BE2C (cell line): ENCODE results near the gene PRR23E.

ENCODE experiments used
- DNase-seq: peaks from one replicate; pipeline ENCODE4 v3.0.0-alpha.2; 2020
- H3K27me3 ChIP-seq: fragments of 250-450 bp; sonication (Bioruptor Pico); 2 replicates; pipeline ENCODE4 v1.5.1; 2020; ENCODE audit warnings: mild to moderate bottlenecking
- H3K36me3 ChIP-seq: fragments of 250-450 bp; sonication (Bioruptor Pico); 2 replicates; pipeline ENCODE4 v1.5.1; 2020; ENCODE audit warnings: mild to moderate bottlenecking
- H3K4me1 ChIP-seq: fragments of 250-450 bp; sonication (Bioruptor Pico); 2 replicates; pipeline ENCODE4 v1.5.1; 2020
- H3K4me3 ChIP-seq: 2 replicates; pipeline ENCODE4 v1.5.1; 2011; ENCODE audit warnings: low read depth, low read length
- H3K9me3 ChIP-seq: fragments of 250-450 bp; sonication (Bioruptor Pico); 2 replicates; pipeline ENCODE4 v1.5.1; 2020
- CTCF ChIP-seq: IDR thresholded peaks from 2 replicates; pipeline ENCODE4 v1.5.1; 2012; ENCODE audit warnings: mild to moderate bottlenecking, low read depth, low read length

PRR23E gene

GRCh38 chr3:127200086-127200691 lies 7.3 kb downstream of the PRR23E start:
- Histone ChIP-seq H3K9me3 (no peaks in the 10 kb centered on the region), H3K4me3 (no peak overlapping the region), H3K4me1 (no peaks in the 10 kb centered on the region), H3K36me3 (no peaks in the 10 kb centered on the region), H3K27me3 (no peaks in the 10 kb centered on the region)
- no peak for TF ChIP-seq CTCF
- DNase-seq, result no peak

GRCh38 chr3:127203024-127203423 lies 10.1 kb downstream of the PRR23E start:
- Histone ChIP-seq H3K9me3 (no peaks in the 10 kb centered on the region), H3K36me3 (no peaks in the 10 kb centered on the region), H3K4me1 (no peaks in the 10 kb centered on the region), H3K27me3 (no peaks in the 10 kb centered on the region), H3K4me3 (no peak overlapping the region)
- TF ChIP-seq CTCF, result no peak
- no peak for DNase-seq

GRCh38 chr3:127204841-127205582 lies 12.1 kb downstream of the PRR23E start:
- H3K27me3 ChIP-seq, result no peaks in the 10 kb centered on the region
- TF ChIP-seq CTCF, result no peak
- no peak overlapping the region for H3K4me3 ChIP-seq
- no peaks in the 10 kb centered on the region for H3K36me3 ChIP-seq
- DNase-seq, result no peak
- no peaks in the 10 kb centered on the region for H3K4me1 ChIP-seq
- H3K9me3 ChIP-seq, result no peaks in the 10 kb centered on the region

GRCh38 chr3:127206154-127206553 lies 13.2 kb downstream of the PRR23E start:
- no peak for TF ChIP-seq CTCF
- no peak for DNase-seq
- H3K4me1 ChIP-seq, result no peaks in the 10 kb centered on the region
- H3K27me3 ChIP-seq, result no peaks in the 10 kb centered on the region
- H3K9me3 ChIP-seq, result no peaks in the 10 kb centered on the region
- no peaks in the 10 kb centered on the region for H3K36me3 ChIP-seq
- H3K4me3 ChIP-seq, result no peak overlapping the region

- no peak for TF ChIP-seq CTCF
- DNase-seq, result no peak
- no peaks in the 10 kb centered on the region for H3K27me3 ChIP-seq
- no peaks in the 10 kb centered on the region for H3K9me3 ChIP-seq
- no peak overlapping the region for H3K4me3 ChIP-seq
- H3K4me1 ChIP-seq, result no peaks in the 10 kb centered on the region
- no peaks in the 10 kb centered on the region for H3K36me3 ChIP-seq
These were observed 13.9 kb downstream of the PRR23E start for GRCh38 chr3:127206611-127207516.
